Activated naive CD8-positive, alpha-beta T cell treated with anti-CD3 and anti-CD28 coated beads, Interleukin-2, amount 10 ng/mL, durations not matched to agents 7 days and 5 days (primary cell): Measurements from ENCODE around the gene PREPL. TPM values are rescaled to one million over a fixed set of nuclear protein-coding genes. Genes with fewer than 3 reads are reported as not detected.
"Not testable (repeated sequence)": the region's sequence is repeated elsewhere in the genome, so short reads cannot be mapped to it uniquely, and the experiment has no call there.

Experiments used
- ATAC-seq: fragments of 150-1000 bp; cut with Tn5 transposase; one replicate; pipeline ENCODE4 v1.10.0; 2021; ENCODE audit warnings: low read depth, moderate library complexity
- POLR2A ChIA-PET: fragments of 350-600 bp; sonication (Branson Sonifier 250); formaldehyde crosslinking; loops from one replicate; lab custom pipeline; 2021; ENCODE audit warnings: antibody characterized with exemption; lab: Charles Lee
- DNase-seq: peaks from one replicate; pipeline ENCODE4 v3.0.0; 2021
- H3K27ac Mint-ChIP-seq: one replicate; pipeline ENCODE4 v1.8.0; 2022; ENCODE audit warnings: mild to moderate bottlenecking, mixed read lengths
- H3K27me3 Mint-ChIP-seq: one replicate; pipeline ENCODE4 v1.8.0; 2022; ENCODE audit warnings: mild to moderate bottlenecking, moderate library complexity, mixed read lengths
- H3K36me3 Mint-ChIP-seq: one replicate; pipeline ENCODE4 v1.8.0; 2021; ENCODE audit warnings: mild to moderate bottlenecking, mixed read lengths
- H3K4me1 Mint-ChIP-seq: one replicate; pipeline ENCODE4 v1.8.0; 2021; ENCODE audit warnings: mixed read lengths
- H3K4me3 Mint-ChIP-seq: one replicate; pipeline ENCODE4 v1.8.0; 2022; ENCODE audit warnings: mild to moderate bottlenecking, moderate library complexity, mixed read lengths
- H3K9me3 Mint-ChIP-seq: one replicate; pipeline ENCODE4 v1.8.0; 2021; ENCODE audit warnings: mixed read lengths
- total RNA-seq, 2 experiments: library from RNA; stranded (reverse); gene quantifications; one replicate each; pipeline ENCODE4 v1.2.3, GENCODE V29; 2021

The PREPL gene
- total RNA-seq = 10 to 100 TPM; 27.8 to 30.6 TPM

DNA sequence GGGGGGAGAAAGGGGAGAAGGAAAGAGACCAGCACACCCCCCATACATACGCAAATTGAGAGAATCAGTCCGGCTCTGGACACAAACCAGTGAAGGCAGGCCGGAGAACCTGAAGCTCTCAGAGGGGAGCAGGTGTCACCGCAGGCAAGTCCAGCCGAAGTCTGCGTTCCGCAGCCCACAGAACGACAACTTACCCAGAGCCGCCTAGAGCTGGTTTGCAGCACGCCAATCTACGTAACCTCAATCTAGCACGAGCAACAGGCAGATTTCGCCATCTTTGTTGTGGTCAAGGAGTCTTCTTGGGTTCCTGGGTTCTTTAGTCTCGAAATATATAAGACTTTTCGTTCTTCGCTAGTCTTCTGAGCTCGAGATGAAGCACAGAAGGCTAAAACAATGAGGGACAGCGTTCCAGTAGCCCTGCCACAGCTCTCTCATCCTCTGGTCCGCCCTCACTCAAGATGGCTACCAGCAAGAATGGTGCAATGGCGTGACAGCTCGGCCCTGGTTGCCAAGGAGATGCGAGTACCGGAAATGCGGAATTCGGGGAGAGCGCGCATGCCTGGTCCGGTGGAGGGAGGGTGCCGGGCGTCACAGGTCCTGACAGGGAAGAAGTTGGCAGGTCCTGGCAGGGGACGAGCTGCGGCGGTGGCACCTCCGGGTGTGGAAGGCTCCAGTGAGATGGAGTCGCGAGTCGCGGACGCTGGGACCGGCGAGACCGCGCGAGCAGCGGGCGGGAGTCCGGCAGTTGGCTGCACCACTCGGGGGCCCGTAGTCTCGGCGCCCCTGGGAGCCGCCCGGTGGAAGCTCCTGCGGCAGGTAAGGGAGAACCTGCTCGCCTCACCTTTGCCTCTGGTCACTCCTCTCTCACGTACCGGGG lies at the start of gene PREPL, which contains the start of gene CAMKMT:
Gene PREPL (minus strand): TSS at position 165 of the 877 bp plus-strand sequence. CDS start 15,152 bp downstream, outside the sequence.
Gene CAMKMT (plus strand): TSS at position 618 of the 877 bp plus-strand sequence.
- peaks cover 29% of the 10 kb centered on the region for H3K4me1 Mint-ChIP-seq
- H3K9me3 Mint-ChIP-seq = no peaks in the 10 kb centered on the region
- peaks cover 9% of the 10 kb centered on the region for H3K36me3 Mint-ChIP-seq
- ATAC-seq = peak; percentile 90
- POLR2A ChIA-PET = interaction anchor here (0.5 to 3.1 kb wide), 10 partner anchors 11 to 1878 kb away, joined by 3 to 31 read pairs (median 4); partner anchors contain the start of genes LRPPRC, PPM1B and THADA
- DNase-seq = peak; percentile 95
- H3K27me3 Mint-ChIP-seq = no peaks in the 10 kb centered on the region
- H3K27ac Mint-ChIP-seq = peak within 1 kb of the TSS; percentile 94
- H3K4me3 Mint-ChIP-seq = peak within 1 kb of the TSS; percentile 94

GRCh38 chr2:44398243-44398897 lies 37.1 kb upstream of the PREPL start:
- Mint-ChIP-seq H3K4me3 (no peak overlapping the region), H3K27ac (no peak overlapping the region), H3K36me3 (peaks cover 3% of the 10 kb centered on the region), H3K27me3 (no peaks in the 10 kb centered on the region), H3K4me1 (peaks cover 2% of the 10 kb centered on the region), H3K9me3 (peaks cover 1% of the 10 kb centered on the region)
- no peak for DNase-seq
- POLR2A ChIA-PET = no interaction called here
- no peak for ATAC-seq

GRCh38 chr2:44397447-44398175 lies 36.3 kb upstream of the PREPL start:
- no peak overlapping the region for H3K27ac Mint-ChIP-seq
- no peaks in the 10 kb centered on the region for H3K9me3 Mint-ChIP-seq
- peaks cover 2% of the 10 kb centered on the region for H3K36me3 Mint-ChIP-seq
- peaks cover 2% of the 10 kb centered on the region for H3K4me1 Mint-ChIP-seq
- no peak for ATAC-seq
- H3K4me3 Mint-ChIP-seq = no peak overlapping the region
- no peaks in the 10 kb centered on the region for H3K27me3 Mint-ChIP-seq
- POLR2A ChIA-PET = no interaction called here
- no peak for DNase-seq

- POLR2A ChIA-PET = no interaction called here
- ATAC-seq (no peak), DNase-seq (no peak)
- peaks cover 7% of the 10 kb centered on the region for H3K36me3 Mint-ChIP-seq
- no peaks in the 10 kb centered on the region for H3K4me1 Mint-ChIP-seq
- H3K27ac Mint-ChIP-seq = no peak overlapping the region
- no peaks in the 10 kb centered on the region for H3K9me3 Mint-ChIP-seq
- no peaks in the 10 kb centered on the region for H3K27me3 Mint-ChIP-seq
- H3K4me3 Mint-ChIP-seq = no peak overlapping the region
These were observed 31.1 kb upstream of the PREPL start for GRCh38 chr2:44392338-44392943.

DNA sequence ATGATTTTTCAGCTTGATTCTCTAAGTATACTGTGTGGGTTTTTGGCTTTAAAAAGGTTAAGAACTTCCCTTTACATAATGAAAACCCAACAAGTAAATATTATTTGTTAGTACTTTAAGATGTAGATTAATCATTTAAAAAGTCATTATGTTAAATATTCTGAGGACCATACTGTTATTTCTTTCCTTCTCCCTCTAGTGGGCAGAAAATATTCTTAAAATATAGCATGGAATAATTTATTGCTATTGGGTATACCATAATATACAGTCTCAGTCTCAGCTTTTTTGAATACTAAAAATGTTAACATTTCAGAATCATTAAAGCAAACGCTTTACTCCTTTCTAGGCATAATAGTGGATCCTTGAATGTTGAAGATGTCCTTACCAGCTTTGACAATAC lies 28.6 kb upstream of the PREPL start:
- ATAC-seq = no peak
- peaks cover 21% of the 10 kb centered on the region for H3K36me3 Mint-ChIP-seq
- no peak overlapping the region for H3K27ac Mint-ChIP-seq
- H3K4me1 Mint-ChIP-seq = peaks cover 4% of the 10 kb centered on the region
- no peak for DNase-seq
- POLR2A ChIA-PET = no interaction called here
- H3K27me3 Mint-ChIP-seq = no peaks in the 10 kb centered on the region
- H3K9me3 Mint-ChIP-seq = no peaks in the 10 kb centered on the region
- H3K4me3 Mint-ChIP-seq = no peak overlapping the region

- POLR2A ChIA-PET = no interaction called here
- Mint-ChIP-seq H3K27ac (no peak overlapping the region), H3K36me3 (peaks cover 28% of the 10 kb centered on the region), H3K27me3 (no peaks in the 10 kb centered on the region), H3K4me1 (peaks cover 4% of the 10 kb centered on the region), H3K4me3 (no peak overlapping the region), H3K9me3 (no peaks in the 10 kb centered on the region)
- DNase-seq = no peak
- no peak for ATAC-seq
These were observed 27.6 kb upstream of the PREPL start for GRCh38 chr2:44388877-44389276.

DNA sequence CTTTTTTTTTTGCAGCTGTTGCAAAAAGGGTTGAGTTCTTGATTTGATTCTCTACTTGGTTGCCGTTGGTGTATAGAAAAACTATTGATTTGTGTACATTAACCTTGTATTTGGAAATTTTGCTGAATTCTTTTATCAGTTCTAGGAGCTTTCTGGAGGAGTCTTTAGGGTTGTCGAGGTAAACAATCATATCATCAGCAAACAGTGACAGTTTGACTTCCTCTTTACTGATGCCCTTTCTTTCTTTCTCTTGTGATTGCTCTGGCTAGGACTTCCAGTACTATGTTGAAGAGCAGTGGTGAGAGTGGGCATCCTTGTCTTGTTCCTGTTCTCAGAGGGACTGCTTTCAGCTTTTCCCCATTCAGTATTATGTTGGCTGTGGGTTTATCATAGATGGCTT lies 23.9 kb upstream of the PREPL start:
- POLR2A ChIA-PET, H3K4me1 Mint-ChIP-seq, H3K27me3 Mint-ChIP-seq, H3K9me3 Mint-ChIP-seq, DNase-seq, ATAC-seq, H3K4me3 Mint-ChIP-seq, H3K27ac Mint-ChIP-seq: not testable (repeated sequence)
- H3K36me3 Mint-ChIP-seq = peaks cover 34% of the 10 kb centered on the region

DNA sequence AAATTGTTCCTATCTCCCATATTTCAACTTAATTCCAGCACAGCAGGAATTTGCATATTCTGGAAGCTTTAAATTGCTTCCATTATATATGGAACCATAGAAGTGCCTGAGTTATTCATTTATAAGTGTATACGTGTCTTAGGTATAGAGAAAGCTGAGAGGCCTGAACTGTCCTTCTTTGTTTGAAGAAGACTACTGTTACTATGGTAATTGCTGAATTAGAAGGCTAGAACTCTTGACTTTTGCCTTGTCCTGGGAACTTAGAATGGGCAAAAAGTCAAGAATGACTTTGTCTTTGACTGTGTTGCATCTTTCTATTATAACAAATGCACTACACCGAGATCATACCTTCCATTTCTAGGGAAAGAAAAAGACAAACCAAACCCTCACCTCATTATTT lies 16.2 kb upstream of the PREPL start:
- H3K36me3 Mint-ChIP-seq = peaks cover 13% of the 10 kb centered on the region
- POLR2A ChIA-PET = no interaction called here
- no peak overlapping the region for H3K27ac Mint-ChIP-seq
- DNase-seq (no peak), ATAC-seq (no peak)
- no peaks in the 10 kb centered on the region for H3K27me3 Mint-ChIP-seq
- H3K4me3 Mint-ChIP-seq = no peak overlapping the region
- H3K9me3 Mint-ChIP-seq = no peaks in the 10 kb centered on the region
- no peaks in the 10 kb centered on the region for H3K4me1 Mint-ChIP-seq

DNA sequence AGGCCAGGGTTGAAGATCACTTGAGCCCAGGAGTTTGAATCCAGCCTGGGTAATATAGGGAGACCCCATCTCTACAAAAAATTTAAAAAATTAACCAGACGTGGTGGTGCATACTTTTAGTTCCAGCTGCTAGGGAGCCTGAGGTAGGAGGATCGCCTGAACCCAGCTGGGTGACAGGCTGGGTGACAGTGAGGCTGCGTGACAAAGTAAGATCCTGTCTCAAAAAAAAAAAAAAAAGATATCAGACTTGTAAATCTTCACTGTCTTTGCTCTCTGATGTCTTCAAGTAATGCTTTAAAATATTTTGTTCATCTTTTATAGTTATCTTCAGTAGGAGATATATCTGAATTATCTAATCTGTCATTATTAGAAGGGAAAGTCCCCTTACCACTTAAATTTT lies 11.0 kb upstream of the PREPL start:
- no peak overlapping the region for H3K4me3 Mint-ChIP-seq
- H3K4me1 Mint-ChIP-seq = peaks cover 5% of the 10 kb centered on the region
- no peak for ATAC-seq
- no peaks in the 10 kb centered on the region for H3K9me3 Mint-ChIP-seq
- DNase-seq = no peak
- H3K27me3 Mint-ChIP-seq = no peaks in the 10 kb centered on the region
- POLR2A ChIA-PET = no interaction called here
- no peak overlapping the region for H3K27ac Mint-ChIP-seq
- H3K36me3 Mint-ChIP-seq = peaks cover 9% of the 10 kb centered on the region

DNA sequence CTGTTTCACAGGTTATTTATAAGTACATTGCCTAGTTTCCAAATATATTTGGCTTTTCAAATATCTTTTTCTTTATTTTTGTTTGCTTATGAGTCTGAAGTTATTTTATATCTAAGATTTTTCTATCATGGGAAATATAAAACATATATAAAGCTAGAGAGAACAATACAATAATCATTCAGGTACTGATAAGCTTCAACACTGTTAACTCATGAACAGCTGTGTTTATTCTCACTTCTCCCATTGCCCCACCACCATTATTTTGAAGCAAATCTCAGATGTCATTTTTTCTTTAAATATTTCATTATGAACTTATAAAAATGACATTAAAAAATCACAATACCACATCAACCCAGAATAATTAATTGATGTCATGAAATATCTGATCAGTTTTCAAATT lies 10.2 kb upstream of the PREPL start:
- Mint-ChIP-seq H3K36me3 (peaks cover 5% of the 10 kb centered on the region), H3K4me1 (peaks cover 5% of the 10 kb centered on the region), H3K27ac (no peak overlapping the region), H3K4me3 (no peak overlapping the region), H3K27me3 (no peaks in the 10 kb centered on the region), H3K9me3 (no peaks in the 10 kb centered on the region)
- ATAC-seq (no peak), DNase-seq (no peak)
- POLR2A ChIA-PET = no interaction called here

DNA sequence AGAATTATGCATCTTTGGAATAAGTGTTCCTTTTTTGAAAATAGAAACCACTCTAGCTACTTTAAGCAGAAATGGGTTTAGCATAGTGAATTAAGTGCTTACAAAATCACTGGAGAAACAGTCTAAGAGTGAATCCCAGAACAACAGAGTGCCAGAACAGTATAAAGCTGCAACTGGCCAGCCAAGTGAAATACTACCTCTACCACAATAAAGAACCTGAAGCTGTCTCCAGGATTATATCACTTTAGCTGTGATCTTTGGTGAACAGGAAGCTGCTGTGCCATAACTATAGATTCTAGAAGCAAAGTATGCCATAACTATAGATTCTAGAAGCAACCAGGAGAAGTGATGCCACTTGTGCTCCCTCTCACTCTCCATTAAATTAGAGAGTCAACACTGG lies 8.1 kb upstream of the PREPL start:
- H3K4me1 Mint-ChIP-seq = peaks cover 7% of the 10 kb centered on the region

GRCh38 chr2:44367591-44367990 lies 6.3 kb upstream of the PREPL start:
- H3K36me3 Mint-ChIP-seq = peaks cover 14% of the 10 kb centered on the region
- H3K9me3 Mint-ChIP-seq = no peaks in the 10 kb centered on the region
- H3K27me3 Mint-ChIP-seq = no peaks in the 10 kb centered on the region
- ATAC-seq = no peak
- H3K4me3 Mint-ChIP-seq = no peak overlapping the region
- DNase-seq = no peak
- peaks cover 11% of the 10 kb centered on the region for H3K4me1 Mint-ChIP-seq
- POLR2A ChIA-PET = no interaction called here
- no peak overlapping the region for H3K27ac Mint-ChIP-seq

More for the DNA sequence above, 8.1 kb upstream of the PREPL start:
- ATAC-seq (no peak), DNase-seq (no peak)
- peaks cover 12% of the 10 kb centered on the region for H3K36me3 Mint-ChIP-seq
- H3K27me3 Mint-ChIP-seq = no peaks in the 10 kb centered on the region
- no peak overlapping the region for H3K27ac Mint-ChIP-seq
- POLR2A ChIA-PET = no interaction called here
- H3K9me3 Mint-ChIP-seq = no peaks in the 10 kb centered on the region
- H3K4me3 Mint-ChIP-seq = no peak overlapping the region

DNA sequence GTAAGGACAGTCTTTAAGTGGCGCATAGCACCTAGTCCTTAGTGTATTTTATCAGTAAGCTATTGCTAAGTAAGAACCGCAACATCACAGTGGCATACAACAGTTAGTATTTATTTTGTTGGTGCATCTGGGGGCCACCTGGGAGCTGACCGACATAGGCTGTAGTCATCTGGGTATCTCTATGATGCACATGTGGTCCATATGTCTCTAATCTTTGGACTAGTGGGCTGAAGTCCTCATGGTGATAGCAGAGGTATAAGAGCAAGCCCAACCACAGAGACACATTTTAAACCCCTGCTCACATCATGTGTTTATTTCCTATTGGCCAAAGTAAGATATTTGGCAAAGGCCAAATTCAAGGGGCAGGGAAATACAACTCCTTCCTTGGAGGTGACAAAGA lies 3.3 kb upstream of the PREPL start:
- ATAC-seq (no peak), DNase-seq (no peak)
- no peak overlapping the region for H3K27ac Mint-ChIP-seq
- H3K4me3 Mint-ChIP-seq = no peak overlapping the region
- no peaks in the 10 kb centered on the region for H3K9me3 Mint-ChIP-seq
- POLR2A ChIA-PET = no interaction called here
- peaks cover 20% of the 10 kb centered on the region for H3K4me1 Mint-ChIP-seq
- peaks cover 11% of the 10 kb centered on the region for H3K36me3 Mint-ChIP-seq
- no peaks in the 10 kb centered on the region for H3K27me3 Mint-ChIP-seq
